ENCODE data around the gene PNLIPRP1. TPM values are rescaled to one million over a fixed set of nuclear protein-coding genes. Genes with fewer than 3 reads are reported as not detected.

PNLIPRP1 gene
- total and polyA plus RNA-seq, 2 of the 4 experiments (the other 2 are of a cell fraction), result not detected

DNA sequence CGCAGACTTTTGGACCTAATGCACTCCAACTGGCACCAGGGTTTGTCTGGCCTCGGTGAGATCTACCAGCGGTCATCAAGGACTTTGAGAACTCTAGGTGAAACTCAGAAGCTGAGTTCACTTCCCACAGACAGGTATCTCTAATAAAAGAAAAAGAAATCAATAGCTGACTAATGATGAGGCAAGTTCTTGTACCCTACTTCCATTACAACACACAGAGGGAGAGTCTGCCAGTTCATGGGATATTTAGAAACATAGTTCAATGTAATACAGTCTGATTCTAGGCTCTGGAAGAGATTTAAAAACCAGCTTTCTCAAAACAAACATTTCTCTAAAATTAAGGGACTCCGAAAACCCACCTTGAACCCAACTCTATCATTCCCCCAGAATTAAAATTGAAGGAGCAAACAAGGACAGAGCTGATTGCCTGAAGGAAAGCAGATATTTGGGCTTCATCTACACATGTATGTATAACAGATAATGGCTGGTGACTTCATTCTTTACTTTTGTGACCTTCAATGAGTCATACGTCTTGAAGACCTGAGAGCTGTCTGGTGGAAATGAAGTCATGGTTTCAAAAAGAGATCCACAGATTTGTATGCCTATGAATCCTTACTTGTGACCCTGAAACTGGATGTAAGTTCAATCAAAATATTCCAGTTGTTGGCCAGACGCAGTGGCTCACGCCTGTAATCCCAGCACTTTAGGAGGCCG, 2.7 kb upstream of the PNLIPRP1 start:
- Histone ChIP-seq H3K36me3 (ENCODE audit: control insufficient read depth, insufficient read depth, low read length) (no peaks in the 10 kb centered on the region), H2AK9ac (replicated peaks; ENCODE audit: low read depth, low read length, poor library complexity) (no peak overlapping the region), H3K14ac (replicated peaks; ENCODE audit: low read depth, low read length) (no peak overlapping the region), H3K4ac (ENCODE audit: low read depth, low read length) (no peak overlapping the region), H2AK5ac (ENCODE audit: low read depth, low read length) (no peak overlapping the region), H2BK15ac (ENCODE audit: low read depth, low read length) (no peak overlapping the region), H3K9ac (ENCODE audit: low read depth, low read length) (no peak overlapping the region), H4K8ac (ENCODE audit: low read depth in 2 of 2, low read length in 2 of 2) (no peak overlapping the region), H2BK120ac (ENCODE audit: low read depth, low read length) (no peak overlapping the region), H3K4me1 (ENCODE audit: control insufficient read depth, insufficient read depth, low read length) (no peaks in the 10 kb centered on the region), H4K5ac (ENCODE audit: low read depth, low read length) (no peak overlapping the region), H2BK5ac (ENCODE audit: low read depth, low read length, poor library complexity, severe bottlenecking) (no peak overlapping the region), H3K27ac (ENCODE audit: insufficient read depth, low read length) (no peak overlapping the region), H2AFZ (replicated peaks; ENCODE audit: low read length, poor library complexity) (no peak overlapping the region), H3K4me2 (ENCODE audit: low read depth, low read length) (no peak overlapping the region), H3K56ac (ENCODE audit: extremely low read depth, insufficient read depth, low read length) (no peak overlapping the region), H3K79me1 (ENCODE audit: low read depth in 1 of 2, low read length in 2 of 2) (no peaks in the 10 kb centered on the region), H2BK20ac (ENCODE audit: low read depth, low read length) (no peak overlapping the region), H4K20me1 (ENCODE audit: insufficient read depth, low read length) (no peaks in the 10 kb centered on the region), H4K91ac (ENCODE audit: insufficient read depth, low read depth, low read length) (no peak overlapping the region), H3K27me3 (ENCODE audit: control insufficient read depth, insufficient read depth, low read length) (no peaks in the 10 kb centered on the region), H3K23ac (ENCODE audit: low read depth, low read length) (no peak overlapping the region), H3K4me3 (ENCODE audit: insufficient read depth, low read depth, low read length) (no peak overlapping the region), H3K9me1 (ENCODE audit: insufficient read depth, low read length) (no peaks in the 10 kb centered on the region), H3K9me3 (ENCODE audit: control insufficient read depth, insufficient read depth, low read length) (no peaks in the 10 kb centered on the region), H3K18ac (ENCODE audit: low read depth, low read length) (no peak overlapping the region)
- dilution Hi-C loops (cut with HindIII; ENCODE audit: low sequenced_read_pairs, unreplicated experiment), result no loop called here
- no CpG with 5 or more reads among the region's 8 CpGs for WGBS, 2 experiments (ENCODE audit: extremely low coverage in 2 of 2, insufficient read length in 1 of 2)
- intact Hi-C loops (cut with micrococcal nuclease), result no loop called here
- BruUV-seq (replicated peaks), result no TSS peak
- in situ Hi-C loops (cut with MboI; ENCODE audit: low sequenced_read_pairs), result no loop called here
- CTCF ChIA-PET, result interaction anchor here (0.7 kb wide), 1 partner anchor 239 kb away, joined by 3 read pairs; no protein-coding TSS in a partner anchor
- DNase-seq, result no peak
- TF ChIP-seq SMC3 (IDR thresholded peaks at IDR 0.05; ENCODE audit: low read depth, low read length) (no peak), MAFK (IDR thresholded peaks at IDR 0.05; ENCODE audit: low read depth, low read length) (no peak), CHD1 (IDR thresholded peaks at IDR 0.05; ENCODE audit: low read depth, low read length) (no peak), MAZ (IDR thresholded peaks at IDR 0.05; ENCODE audit: borderline replicate concordance, low read depth, low read length) (no peak), USF2 (IDR thresholded peaks at IDR 0.05; ENCODE audit: low read depth, low read length) (no peak), BHLHE40 (IDR thresholded peaks at IDR 0.05; ENCODE audit: low read depth, low read length) (no peak), POLR2A (IDR thresholded peaks at IDR 0.05; ENCODE audit: low read depth, low read length) (no peak), MXI1 (IDR thresholded peaks at IDR 0.05; ENCODE audit: borderline replicate concordance, low read depth, low read length) (no peak), ELK1 (IDR thresholded peaks at IDR 0.05; ENCODE audit: borderline replicate concordance, low read depth, low read length) (no peak), CEBPB (IDR thresholded peaks at IDR 0.05; ENCODE audit: low read depth, low read length) (no peak), RAD21 (IDR thresholded peaks at IDR 0.05; ENCODE audit: low read length) (no peak), NFE2L2 (IDR thresholded peaks at IDR 0.05; ENCODE audit: low read depth, low read length) (no peak), FOS (IDR thresholded peaks at IDR 0.05; ENCODE audit: low read depth, low read length) (no peak), RFX5 (IDR thresholded peaks at IDR 0.05; ENCODE audit: low read depth, low read length) (no peak), RCOR1 (IDR thresholded peaks at IDR 0.05; ENCODE audit: insufficient replicate concordance, low read length) (no peak)
- TF ChIP-seq, protein P1, sequence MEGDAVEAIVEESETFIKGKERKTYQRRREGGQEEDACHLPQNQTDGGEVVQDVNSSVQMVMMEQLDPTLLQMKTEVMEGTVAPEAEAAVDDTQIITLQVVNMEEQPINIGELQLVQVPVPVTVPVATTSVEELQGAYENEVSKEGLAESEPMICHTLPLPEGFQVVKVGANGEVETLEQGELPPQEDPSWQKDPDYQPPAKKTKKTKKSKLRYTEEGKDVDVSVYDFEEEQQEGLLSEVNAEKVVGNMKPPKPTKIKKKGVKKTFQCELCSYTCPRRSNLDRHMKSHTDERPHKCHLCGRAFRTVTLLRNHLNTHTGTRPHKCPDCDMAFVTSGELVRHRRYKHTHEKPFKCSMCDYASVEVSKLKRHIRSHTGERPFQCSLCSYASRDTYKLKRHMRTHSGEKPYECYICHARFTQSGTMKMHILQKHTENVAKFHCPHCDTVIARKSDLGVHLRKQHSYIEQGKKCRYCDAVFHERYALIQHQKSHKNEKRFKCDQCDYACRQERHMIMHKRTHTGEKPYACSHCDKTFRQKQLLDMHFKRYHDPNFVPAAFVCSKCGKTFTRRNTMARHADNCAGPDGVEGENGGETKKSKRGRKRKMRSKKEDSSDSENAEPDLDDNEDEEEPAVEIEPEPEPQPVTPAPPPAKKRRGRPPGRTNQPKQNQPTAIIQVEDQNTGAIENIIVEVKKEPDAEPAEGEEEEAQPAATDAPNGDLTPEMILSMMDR (conservative IDR thresholded peaks at IDR 0.05; ENCODE audit: low read depth, low read length), result no peak
- POLR2A ChIA-PET (ENCODE audit: unreplicated experiment), result no interaction called here
- ATAC-seq (ENCODE audit: low read depth), result no peak

Data from IMR-90 (cell line).